ENCODE measurements around the gene PARD3. TPM values are rescaled to one million over a fixed set of nuclear protein-coding genes. Genes with fewer than 3 reads are reported as not detected.

PARD3 gene
- total RNA-seq, 1 experiment from 2014 or later: 51.8 TPM

DNA sequence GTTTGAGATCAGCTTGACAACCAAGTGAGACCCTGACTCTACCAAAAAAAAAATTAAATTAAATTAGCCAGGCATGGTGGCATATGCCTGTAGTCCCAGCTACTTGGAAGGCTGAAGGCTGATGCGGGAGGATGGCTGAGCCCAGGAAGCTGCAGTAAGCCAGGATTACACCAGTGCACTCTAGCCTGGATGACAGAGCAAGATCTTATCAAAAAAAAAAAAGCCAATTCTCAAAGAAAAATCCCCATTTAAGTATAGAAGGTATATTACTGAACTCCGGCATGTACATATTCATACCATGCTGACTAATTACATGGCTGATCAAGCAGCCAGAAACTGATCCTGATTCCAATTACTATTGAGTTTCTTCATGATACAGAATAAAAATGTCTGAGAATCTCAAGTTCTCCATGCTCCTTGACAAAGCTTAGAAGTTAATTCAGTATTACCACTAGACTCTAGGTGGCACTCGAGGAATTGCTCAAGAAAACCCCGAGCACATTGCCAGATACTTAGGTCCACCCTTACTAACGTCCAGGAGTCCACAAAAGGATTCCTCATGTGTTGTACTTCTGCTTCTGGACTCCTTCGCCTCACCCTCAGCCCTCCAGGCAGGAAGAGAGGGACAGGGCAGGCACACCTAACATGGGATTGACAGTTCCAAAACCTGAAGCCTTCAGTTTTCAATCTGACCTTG is 148.9 kb downstream of the PARD3 start (continued):
- TF ChIP-seq, protein P1, sequence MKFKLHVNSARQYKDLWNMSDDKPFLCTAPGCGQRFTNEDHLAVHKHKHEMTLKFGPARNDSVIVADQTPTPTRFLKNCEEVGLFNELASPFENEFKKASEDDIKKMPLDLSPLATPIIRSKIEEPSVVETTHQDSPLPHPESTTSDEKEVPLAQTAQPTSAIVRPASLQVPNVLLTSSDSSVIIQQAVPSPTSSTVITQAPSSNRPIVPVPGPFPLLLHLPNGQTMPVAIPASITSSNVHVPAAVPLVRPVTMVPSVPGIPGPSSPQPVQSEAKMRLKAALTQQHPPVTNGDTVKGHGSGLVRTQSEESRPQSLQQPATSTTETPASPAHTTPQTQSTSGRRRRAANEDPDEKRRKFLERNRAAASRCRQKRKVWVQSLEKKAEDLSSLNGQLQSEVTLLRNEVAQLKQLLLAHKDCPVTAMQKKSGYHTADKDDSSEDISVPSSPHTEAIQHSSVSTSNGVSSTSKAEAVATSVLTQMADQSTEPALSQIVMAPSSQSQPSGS (CRISPR knock-in tag; IDR thresholded peaks at IDR 0.05; ENCODE audit: borderline replicate concordance, low read depth): no peak
- TF ChIP-seq, protein P2, sequence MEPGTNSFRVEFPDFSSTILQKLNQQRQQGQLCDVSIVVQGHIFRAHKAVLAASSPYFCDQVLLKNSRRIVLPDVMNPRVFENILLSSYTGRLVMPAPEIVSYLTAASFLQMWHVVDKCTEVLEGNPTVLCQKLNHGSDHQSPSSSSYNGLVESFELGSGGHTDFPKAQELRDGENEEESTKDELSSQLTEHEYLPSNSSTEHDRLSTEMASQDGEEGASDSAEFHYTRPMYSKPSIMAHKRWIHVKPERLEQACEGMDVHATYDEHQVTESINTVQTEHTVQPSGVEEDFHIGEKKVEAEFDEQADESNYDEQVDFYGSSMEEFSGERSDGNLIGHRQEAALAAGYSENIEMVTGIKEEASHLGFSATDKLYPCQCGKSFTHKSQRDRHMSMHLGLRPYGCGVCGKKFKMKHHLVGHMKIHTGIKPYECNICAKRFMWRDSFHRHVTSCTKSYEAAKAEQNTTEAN (CRISPR knock-in tag; IDR thresholded peaks at IDR 0.05): no peak
- TF ChIP-seq KAT7 (CRISPR knock-in tag; IDR thresholded peaks at IDR 0.05; ENCODE audit: borderline replicate concordance) (no peak), NR1H2 (CRISPR knock-in tag; IDR thresholded peaks at IDR 0.05) (no peak), GTF2I (CRISPR knock-in tag; conservative IDR thresholded peaks at IDR 0.05) (no peak), TP53 (CRISPR knock-in tag; IDR thresholded peaks at IDR 0.05) (no peak)
- TF ChIP-seq, protein P3, sequence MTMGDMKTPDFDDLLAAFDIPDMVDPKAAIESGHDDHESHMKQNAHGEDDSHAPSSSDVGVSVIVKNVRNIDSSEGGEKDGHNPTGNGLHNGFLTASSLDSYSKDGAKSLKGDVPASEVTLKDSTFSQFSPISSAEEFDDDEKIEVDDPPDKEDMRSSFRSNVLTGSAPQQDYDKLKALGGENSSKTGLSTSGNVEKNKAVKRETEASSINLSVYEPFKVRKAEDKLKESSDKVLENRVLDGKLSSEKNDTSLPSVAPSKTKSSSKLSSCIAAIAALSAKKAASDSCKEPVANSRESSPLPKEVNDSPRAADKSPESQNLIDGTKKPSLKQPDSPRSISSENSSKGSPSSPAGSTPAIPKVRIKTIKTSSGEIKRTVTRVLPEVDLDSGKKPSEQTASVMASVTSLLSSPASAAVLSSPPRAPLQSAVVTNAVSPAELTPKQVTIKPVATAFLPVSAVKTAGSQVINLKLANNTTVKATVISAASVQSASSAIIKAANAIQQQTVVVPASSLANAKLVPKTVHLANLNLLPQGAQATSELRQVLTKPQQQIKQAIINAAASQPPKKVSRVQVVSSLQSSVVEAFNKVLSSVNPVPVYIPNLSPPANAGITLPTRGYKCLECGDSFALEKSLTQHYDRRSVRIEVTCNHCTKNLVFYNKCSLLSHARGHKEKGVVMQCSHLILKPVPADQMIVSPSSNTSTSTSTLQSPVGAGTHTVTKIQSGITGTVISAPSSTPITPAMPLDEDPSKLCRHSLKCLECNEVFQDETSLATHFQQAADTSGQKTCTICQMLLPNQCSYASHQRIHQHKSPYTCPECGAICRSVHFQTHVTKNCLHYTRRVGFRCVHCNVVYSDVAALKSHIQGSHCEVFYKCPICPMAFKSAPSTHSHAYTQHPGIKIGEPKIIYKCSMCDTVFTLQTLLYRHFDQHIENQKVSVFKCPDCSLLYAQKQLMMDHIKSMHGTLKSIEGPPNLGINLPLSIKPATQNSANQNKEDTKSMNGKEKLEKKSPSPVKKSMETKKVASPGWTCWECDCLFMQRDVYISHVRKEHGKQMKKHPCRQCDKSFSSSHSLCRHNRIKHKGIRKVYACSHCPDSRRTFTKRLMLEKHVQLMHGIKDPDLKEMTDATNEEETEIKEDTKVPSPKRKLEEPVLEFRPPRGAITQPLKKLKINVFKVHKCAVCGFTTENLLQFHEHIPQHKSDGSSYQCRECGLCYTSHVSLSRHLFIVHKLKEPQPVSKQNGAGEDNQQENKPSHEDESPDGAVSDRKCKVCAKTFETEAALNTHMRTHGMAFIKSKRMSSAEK (CRISPR knock-in tag; IDR thresholded peaks at IDR 0.05; ENCODE audit: borderline replicate concordance): no peak
- TF ChIP-seq, protein P4, sequence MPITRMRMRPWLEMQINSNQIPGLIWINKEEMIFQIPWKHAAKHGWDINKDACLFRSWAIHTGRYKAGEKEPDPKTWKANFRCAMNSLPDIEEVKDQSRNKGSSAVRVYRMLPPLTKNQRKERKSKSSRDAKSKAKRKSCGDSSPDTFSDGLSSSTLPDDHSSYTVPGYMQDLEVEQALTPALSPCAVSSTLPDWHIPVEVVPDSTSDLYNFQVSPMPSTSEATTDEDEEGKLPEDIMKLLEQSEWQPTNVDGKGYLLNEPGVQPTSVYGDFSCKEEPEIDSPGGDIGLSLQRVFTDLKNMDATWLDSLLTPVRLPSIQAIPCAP (CRISPR knock-in tag; IDR thresholded peaks at IDR 0.05): no peak
- TF ChIP-seq, protein P5, sequence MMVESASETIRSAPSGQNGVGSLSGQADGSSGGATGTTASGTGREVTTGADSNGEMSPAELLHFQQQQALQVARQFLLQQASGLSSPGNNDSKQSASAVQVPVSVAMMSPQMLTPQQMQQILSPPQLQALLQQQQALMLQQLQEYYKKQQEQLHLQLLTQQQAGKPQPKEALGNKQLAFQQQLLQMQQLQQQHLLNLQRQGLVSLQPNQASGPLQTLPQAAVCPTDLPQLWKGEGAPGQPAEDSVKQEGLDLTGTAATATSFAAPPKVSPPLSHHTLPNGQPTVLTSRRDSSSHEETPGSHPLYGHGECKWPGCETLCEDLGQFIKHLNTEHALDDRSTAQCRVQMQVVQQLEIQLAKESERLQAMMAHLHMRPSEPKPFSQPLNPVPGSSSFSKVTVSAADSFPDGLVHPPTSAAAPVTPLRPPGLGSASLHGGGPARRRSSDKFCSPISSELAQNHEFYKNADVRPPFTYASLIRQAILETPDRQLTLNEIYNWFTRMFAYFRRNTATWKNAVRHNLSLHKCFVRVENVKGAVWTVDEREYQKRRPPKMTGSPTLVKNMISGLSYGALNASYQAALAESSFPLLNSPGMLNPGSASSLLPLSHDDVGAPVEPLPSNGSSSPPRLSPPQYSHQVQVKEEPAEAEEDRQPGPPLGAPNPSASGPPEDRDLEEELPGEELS (CRISPR knock-in tag; IDR thresholded peaks at IDR 0.05): no peak

DNA sequence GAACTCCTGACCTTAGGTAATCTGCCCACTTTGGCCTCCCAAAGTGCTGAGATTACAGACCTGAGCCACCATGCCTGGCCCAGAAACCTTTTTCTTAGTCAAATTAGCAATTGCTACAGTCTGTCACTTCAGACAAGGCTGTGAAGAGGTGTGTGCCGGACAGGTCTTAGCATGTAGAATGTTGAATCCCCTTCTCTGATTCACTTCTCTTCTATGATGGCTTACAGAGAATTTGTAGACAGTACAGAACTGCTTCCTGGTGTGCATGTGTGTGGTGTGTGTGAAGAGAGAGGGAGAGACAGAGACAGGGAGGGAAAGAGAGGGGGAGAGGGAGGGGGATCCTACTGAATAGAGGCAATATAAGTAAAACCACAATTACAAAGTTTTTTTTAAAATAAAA is 150.4 kb downstream of the PARD3 start:
- Mint-ChIP-seq H3K4me1 (peaks cover 48% of the 10 kb centered on the region), H3K9me3 (no peaks in the 10 kb centered on the region), H3K36me3 (no peaks in the 10 kb centered on the region), H3K27me3 (ENCODE audit: low read depth) (no peaks in the 10 kb centered on the region), H3K4me3 (no peak overlapping the region), H3K27ac (no peak overlapping the region)
- ATAC-seq (no peak), DNase-seq (ENCODE audit: low spot score) (no peak)
- ChIA-PET CTCF (interaction anchor here (2.0 to 2.2 kb wide), 2 partner anchors 12 to 321 kb away, joined by 4 to 6 read pairs; no protein-coding TSS in a partner anchor), POLR2A (no interaction called here)
- TF ChIP-seq HMGA2 (CRISPR knock-in tag; IDR thresholded peaks at IDR 0.05) (no peak), RORB (CRISPR knock-in tag; IDR thresholded peaks at IDR 0.05) (no peak), OVOL2 (CRISPR knock-in tag; IDR thresholded peaks at IDR 0.05; ENCODE audit: borderline replicate concordance) (no peak), FOXJ3 (CRISPR knock-in tag; IDR thresholded peaks at IDR 0.05; ENCODE audit: borderline replicate concordance) (no peak), ELF4 (CRISPR knock-in tag; IDR thresholded peaks at IDR 0.05; ENCODE audit: low read depth) (no peak)
- TF ChIP-seq, protein P6, sequence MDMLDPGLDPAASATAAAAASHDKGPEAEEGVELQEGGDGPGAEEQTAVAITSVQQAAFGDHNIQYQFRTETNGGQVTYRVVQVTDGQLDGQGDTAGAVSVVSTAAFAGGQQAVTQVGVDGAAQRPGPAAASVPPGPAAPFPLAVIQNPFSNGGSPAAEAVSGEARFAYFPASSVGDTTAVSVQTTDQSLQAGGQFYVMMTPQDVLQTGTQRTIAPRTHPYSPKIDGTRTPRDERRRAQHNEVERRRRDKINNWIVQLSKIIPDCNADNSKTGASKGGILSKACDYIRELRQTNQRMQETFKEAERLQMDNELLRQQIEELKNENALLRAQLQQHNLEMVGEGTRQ (CRISPR knock-in tag; IDR thresholded peaks at IDR 0.05): no peak
- TF ChIP-seq, protein P7, sequence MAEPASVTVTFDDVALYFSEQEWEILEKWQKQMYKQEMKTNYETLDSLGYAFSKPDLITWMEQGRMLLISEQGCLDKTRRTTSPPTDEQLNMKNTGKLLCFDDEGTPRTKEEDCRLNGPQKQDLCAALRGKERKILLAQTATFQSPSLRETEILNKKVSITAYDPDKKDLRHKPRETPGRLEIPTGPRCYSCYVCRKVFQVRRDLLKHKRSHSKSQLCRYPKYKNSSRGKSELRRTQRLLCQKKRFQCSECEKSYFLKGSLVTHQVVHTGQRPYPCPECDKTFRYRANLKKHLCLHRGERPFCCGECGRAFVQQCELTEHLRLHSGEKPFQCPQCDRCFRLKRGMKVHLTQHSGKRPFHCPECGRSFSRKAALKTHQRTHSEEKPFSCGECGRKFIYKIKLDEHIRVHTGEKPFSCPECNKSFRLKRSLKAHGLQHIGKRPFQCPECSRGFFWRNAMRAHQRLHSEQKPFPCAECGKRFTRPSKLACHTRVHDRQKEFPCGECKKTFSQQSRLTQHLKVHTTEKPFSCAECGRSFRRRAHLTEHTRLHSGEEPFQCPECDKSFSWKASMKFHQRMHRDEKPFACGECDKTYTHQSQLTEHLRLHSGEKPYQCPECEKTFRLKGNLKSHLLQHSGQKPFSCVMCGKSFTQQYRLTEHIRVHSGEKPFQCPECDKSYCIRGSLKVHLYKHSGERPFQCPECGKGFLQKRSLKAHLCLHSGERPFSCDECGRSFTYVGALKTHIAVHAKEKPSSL (CRISPR knock-in tag; conservative IDR thresholded peaks at IDR 0.05): no peak
- TF ChIP-seq, protein P8, sequence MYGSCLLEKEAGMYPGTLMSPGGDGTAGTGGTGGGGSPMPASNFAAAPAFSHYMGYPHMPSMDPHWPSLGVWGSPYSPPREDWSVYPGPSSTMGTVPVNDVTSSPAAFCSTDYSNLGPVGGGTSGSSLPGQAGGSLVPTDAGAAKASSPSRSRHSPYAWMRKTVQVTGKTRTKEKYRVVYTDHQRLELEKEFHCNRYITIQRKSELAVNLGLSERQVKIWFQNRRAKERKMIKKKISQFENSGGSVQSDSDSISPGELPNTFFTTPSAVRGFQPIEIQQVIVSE (CRISPR knock-in tag; IDR thresholded peaks at IDR 0.05; ENCODE audit: borderline replicate concordance): no peak
- TF ChIP-seq, protein P9, sequence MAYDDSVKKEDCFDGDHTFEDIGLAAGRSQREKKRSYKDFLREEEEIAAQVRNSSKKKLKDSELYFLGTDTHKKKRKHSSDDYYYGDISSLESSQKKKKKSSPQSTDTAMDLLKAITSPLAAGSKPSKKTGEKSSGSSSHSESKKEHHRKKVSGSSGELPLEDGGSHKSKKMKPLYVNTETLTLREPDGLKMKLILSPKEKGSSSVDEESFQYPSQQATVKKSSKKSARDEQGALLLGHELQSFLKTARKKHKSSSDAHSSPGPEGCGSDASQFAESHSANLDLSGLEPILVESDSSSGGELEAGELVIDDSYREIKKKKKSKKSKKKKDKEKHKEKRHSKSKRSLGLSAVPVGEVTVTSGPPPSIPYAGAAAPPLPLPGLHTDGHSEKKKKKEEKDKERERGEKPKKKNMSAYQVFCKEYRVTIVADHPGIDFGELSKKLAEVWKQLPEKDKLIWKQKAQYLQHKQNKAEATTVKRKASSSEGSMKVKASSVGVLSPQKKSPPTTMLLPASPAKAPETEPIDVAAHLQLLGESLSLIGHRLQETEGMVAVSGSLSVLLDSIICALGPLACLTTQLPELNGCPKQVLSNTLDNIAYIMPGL (CRISPR knock-in tag; IDR thresholded peaks at IDR 0.05): no peak
